Skeletal muscle tissue (tissue), 4 donors: ENCODE results near the gene CYFIP2. TPM values are rescaled to one million over a fixed set of nuclear protein-coding genes. Genes with fewer than 3 reads are reported as not detected.

Experiments used
- H3K27ac ChIP-seq: one replicate; pipeline ENCODE4 v1.7.0; 2013; ENCODE audit warnings: mild to moderate bottlenecking, low read depth, low read length, inconsistent platforms
- H3K27me3 ChIP-seq, 3 donors: one replicate each; pipeline ENCODE4 v1.7.0; 2013; ENCODE audit warnings: low read length in 3 of 3; ENCODE audit not compliant: control insufficient read depth in 3 of 3, insufficient read depth in 3 of 3
- H3K36me3 ChIP-seq, 3 donors: one replicate each; pipeline ENCODE4 v1.7.0; 2013; ENCODE audit warnings: low read length in 3 of 3; ENCODE audit not compliant: control insufficient read depth in 3 of 3, insufficient read depth in 3 of 3
- H3K4me1 ChIP-seq, 3 donors: one replicate each; pipeline ENCODE4 v1.7.0; 2013; ENCODE audit warnings: low read length in 3 of 3, mild to moderate bottlenecking in 3 of 3; ENCODE audit not compliant: control insufficient read depth in 3 of 3, insufficient read depth in 3 of 3
- H3K4me3 ChIP-seq, 3 donors: one replicate each; pipeline ENCODE4 v1.7.0; 2013; ENCODE audit warnings: low read length in 3 of 3
- H3K9ac ChIP-seq, 3 donors: one replicate each; pipeline ENCODE4 v1.7.0; 2013; ENCODE audit warnings: low read length in 3 of 3, mild to moderate bottlenecking in 3 of 3, moderate library complexity in 2 of 3, low read depth in 1 of 3
- H3K9me3 ChIP-seq, 3 donors: one replicate each; pipeline ENCODE4 v1.7.0; 2013; ENCODE audit warnings: low read length in 3 of 3; ENCODE audit not compliant: control insufficient read depth in 3 of 3
- total RNA-seq: library from RNA; depleted of rRNA; stranded (reverse); fragments of >200 nt; gene quantifications from one replicate; pipeline ENCODE4 v1.2.3, GENCODE V29; 2014
- donor health status: Osteomylitis.

Gene CYFIP2
- total RNA-seq, 1 donor from 2014 or later = 7.8 TPM

DNA sequence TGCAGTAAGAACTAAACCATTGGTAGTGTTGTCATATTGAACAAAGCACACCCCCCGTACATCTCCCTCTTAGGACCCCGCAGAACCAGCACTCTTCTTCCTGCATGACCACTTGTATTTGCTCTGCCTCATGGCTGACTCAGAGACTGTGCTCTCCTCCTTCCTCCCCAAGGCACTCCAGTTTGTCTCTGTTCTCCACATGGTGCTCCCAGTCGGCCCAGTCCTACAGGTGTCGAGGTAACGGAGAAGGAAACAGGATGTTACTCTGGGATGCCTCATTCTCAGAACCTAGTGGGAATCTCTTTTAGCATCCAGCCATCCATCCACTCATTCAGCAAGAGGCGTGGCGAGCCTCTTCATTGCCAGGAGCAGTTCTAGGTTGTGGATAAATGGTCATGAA, 97.1 kb downstream of the CYFIP2 start:
- Histone ChIP-seq H3K4me3 (no peak overlapping the region), H3K9ac (no peak overlapping the region), H3K27ac (no peak overlapping the region), H3K9me3 (no peaks in the 10 kb centered on the region), H3K36me3 (peaks cover 0 to 17% (median 0%) of the 10 kb centered on the region in 3 donors), H3K4me1 (no peaks in the 10 kb centered on the region), H3K27me3 (no peaks in the 10 kb centered on the region)

DNA sequence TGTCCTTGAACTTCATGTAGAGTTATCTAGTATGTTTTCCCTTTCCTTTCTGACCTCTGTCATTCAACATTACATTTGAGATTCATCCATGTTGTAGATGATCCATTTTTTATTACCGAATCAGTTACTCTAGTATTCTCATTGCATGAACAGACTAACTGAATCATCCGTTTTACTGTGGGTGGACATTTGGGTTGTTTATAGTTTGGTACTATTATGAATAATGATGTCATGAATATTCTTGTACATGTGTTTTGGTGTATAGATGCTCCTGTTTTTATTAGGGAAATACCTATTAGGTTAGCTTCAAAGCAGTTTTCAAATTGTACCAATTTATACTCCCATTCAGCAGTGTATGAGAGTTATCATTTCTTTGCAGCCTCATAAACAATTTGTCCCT, 99.8 kb downstream of the CYFIP2 start:
- H3K36me3 ChIP-seq = peaks cover 0 to 7% (median 0%) of the 10 kb centered on the region in 3 donors
- H3K27ac ChIP-seq = no peak overlapping the region

DNA sequence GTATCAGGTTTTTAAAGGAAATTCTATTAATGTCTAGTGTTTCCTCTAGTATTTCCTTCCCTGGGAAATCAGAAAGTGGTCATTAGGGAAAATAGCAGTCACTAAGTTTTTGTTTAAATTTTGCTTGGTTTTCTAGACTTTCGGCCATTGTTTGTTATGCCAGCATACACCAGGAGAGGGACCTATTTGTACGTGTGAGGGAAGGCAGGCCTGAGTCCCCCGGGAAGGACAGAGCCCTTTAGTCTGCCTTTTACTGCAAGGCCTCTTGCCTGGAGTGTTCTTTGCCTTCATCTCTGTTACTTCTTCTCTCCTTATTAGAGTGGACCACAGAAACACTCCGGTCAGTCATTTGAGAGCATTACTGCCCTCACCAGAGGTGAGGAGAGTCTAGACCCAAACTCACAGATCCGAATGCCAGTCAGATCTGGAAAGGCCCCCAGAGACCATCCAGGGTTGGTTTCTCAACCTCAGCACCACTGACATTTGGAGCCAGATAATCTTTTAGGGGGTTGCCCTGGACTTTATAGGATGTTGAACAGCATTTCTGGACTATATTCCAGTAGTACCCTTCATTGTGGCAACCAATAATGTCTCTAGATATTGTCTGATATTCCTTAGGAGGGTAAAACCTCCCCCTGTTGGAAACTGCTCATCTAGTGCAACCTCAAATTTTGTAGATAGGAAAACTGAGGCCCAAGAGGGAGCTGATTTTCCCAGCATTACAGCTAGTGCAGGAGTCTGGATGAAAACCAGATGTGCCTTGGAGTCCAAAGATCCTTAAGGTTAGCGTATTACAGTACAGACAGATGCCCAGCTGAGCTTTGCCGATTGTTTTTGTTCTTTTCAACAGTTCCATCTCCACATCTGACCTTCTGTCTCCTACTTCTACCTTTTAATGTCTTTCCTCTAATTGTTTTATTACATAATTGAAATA, 101.1 kb downstream of the CYFIP2 start:
- Histone ChIP-seq H3K9me3 (no peaks in the 10 kb centered on the region), H3K9ac (no peak overlapping the region), H3K27ac (no peak overlapping the region), H3K4me3 (no peak overlapping the region), H3K4me1 (peaks cover 0 to 10% (median 0%) of the 10 kb centered on the region in 3 donors), H3K27me3 (no peaks in the 10 kb centered on the region), H3K36me3 (peaks cover 0 to 7% (median 0%) of the 10 kb centered on the region in 3 donors)

More for the DNA sequence above, 99.8 kb downstream of the CYFIP2 start:
- H3K27me3 ChIP-seq = no peaks in the 10 kb centered on the region
- H3K9me3 ChIP-seq = no peaks in the 10 kb centered on the region
- peaks cover 0 to 4% (median 0%) of the 10 kb centered on the region in 3 donors for H3K4me1 ChIP-seq
- no peak overlapping the region for H3K4me3 ChIP-seq
- no peak overlapping the region for H3K9ac ChIP-seq

DNA sequence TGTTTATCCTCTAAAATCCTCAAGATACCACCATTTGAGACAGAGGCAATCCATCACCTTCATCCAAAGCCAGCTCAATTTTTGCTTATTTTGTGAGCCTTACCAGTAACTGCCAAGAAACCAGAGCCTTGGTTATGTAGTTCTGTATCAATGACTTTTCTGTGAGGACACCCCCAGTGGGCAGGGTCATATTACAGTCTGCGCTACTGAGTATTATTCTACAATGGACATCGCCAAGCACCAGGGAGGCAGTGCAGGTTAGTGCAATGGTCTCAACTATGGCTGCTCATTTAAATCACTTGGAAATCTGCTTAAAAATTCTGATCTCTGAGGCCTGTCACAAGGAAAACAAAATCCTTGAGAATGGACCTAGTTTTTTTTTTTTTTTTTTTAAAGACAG, 103.6 kb downstream of the CYFIP2 start:
- no peak overlapping the region for H3K9ac ChIP-seq
- no peaks in the 10 kb centered on the region for H3K9me3 ChIP-seq
- peaks cover 3 to 16% (median 5%) of the 10 kb centered on the region in 3 donors for H3K4me1 ChIP-seq
- H3K36me3 ChIP-seq = no peaks in the 10 kb centered on the region
- no peak overlapping the region for H3K27ac ChIP-seq
- no peak overlapping the region for H3K4me3 ChIP-seq
- no peaks in the 10 kb centered on the region for H3K27me3 ChIP-seq

DNA sequence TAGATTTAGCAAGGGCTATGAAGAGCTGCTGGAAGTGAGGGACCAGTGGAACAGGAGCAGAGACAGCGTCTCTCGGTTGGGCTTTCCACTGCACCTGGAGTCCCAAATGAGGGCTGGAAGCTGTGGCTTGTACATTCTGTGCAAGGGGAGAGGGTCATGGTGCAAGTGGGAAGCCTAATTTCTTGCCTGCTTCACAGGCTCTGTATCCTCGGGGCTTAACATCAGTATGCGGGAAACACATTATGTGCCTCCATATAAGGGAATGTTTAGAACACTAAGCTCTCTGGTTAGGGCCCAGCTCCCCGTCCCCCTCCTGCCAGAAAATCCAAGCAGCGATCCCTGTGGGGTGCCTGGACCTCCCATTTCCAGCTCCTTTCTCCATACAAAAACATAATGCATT, 105.0 kb downstream of the CYFIP2 start:
- Histone ChIP-seq H3K36me3 (no peaks in the 10 kb centered on the region), H3K9ac (no peak overlapping the region), H3K4me3 (no peak overlapping the region), H3K27ac (no peak overlapping the region), H3K4me1 (peaks cover 3 to 16% (median 5%) of the 10 kb centered on the region in 3 donors), H3K27me3 (no peaks in the 10 kb centered on the region), H3K9me3 (no peaks in the 10 kb centered on the region)

DNA sequence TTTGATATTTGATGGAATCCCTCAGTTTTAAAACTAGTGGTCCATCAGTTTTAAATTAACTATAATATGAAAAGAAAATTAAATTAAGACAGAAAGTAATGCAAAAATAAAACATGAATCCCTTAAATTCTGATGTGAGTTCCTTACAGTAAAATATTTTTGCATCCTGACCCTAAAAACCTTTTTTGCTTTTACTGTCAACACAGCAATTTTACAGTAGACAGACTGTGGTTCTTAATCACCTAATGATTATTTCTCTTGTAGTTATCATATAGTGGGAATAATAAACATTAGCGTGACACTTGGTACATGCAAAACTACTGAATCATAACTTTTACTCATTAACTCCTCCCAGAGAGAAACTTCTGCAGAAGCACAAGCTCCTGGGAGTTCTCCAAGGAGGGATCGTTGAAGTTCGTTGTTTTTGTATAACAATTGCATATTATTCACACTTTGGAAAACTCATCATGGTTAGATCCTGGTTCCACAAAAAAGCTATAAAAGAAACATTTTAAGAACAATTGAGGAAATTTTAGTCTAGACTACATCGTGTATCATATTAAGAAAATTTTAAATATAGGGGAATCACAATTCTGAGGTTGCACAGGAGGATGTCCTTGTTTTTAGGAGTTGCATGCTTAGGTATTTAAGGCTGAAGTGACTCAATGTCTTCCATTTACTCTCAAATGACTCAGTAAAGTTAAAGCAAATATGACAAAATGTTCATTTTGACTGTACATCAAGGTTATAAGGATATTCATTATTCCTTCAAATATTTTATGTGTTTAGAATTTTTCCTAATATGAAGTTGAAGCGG, 105.9 kb downstream of the CYFIP2 start:
- no peaks in the 10 kb centered on the region for H3K36me3 ChIP-seq
- no peak overlapping the region for H3K9ac ChIP-seq
- no peaks in the 10 kb centered on the region for H3K9me3 ChIP-seq
- H3K27me3 ChIP-seq = no peaks in the 10 kb centered on the region
- H3K27ac ChIP-seq = no peak overlapping the region
- peaks cover 3 to 16% (median 5%) of the 10 kb centered on the region in 3 donors for H3K4me1 ChIP-seq
- H3K4me3 ChIP-seq = no peak overlapping the region

DNA sequence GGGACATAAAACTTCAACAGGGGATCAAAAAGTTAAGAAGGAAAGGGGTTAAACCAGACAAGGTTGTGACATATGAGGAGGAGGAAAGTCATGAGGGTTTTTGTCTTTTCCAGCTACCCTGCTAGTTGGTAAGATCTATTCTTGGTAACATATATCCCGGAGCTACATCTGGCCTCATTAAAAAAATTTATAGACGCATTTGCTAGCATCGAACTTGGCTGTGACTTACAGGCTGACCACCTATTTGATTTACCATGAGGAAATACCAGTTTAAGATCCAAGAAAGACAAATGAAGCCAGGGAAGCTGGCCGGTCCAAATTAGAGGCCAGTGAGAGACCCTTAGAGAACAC, 106.5 kb downstream of the CYFIP2 start:
- no peak overlapping the region for H3K4me3 ChIP-seq
- no peaks in the 10 kb centered on the region for H3K36me3 ChIP-seq
- H3K27me3 ChIP-seq = no peaks in the 10 kb centered on the region
- no peaks in the 10 kb centered on the region for H3K9me3 ChIP-seq
- peak overlapping the region; percentile 19 for H3K27ac ChIP-seq
- no peak overlapping the region for H3K9ac ChIP-seq
- peaks cover 3 to 16% (median 5%) of the 10 kb centered on the region in 3 donors for H3K4me1 ChIP-seq

DNA sequence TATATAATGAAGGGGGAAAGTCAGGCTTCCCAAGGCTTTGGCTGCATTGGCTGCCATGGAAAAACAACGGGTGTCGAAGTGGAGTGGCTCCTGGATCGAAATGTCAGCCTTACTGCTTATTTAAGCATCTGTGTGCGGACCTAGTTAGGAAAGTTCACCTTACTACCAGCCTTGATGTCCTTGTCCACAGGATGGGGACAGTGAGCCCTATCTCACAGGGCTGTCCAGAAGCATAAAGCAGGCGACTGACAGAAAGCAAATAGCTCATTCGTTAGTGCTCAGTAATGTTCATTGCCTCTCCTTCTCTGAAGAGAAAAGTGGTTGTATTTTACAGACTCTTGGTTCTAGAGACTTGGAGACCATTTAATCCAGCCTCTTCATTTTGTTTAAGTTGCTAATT, 112.6 kb downstream of the CYFIP2 start:
- Histone ChIP-seq H3K36me3 (no peaks in the 10 kb centered on the region), H3K9ac (no peak overlapping the region), H3K4me3 (no peak overlapping the region), H3K27me3 (no peaks in the 10 kb centered on the region), H3K4me1 (peaks cover 0 to 5% (median 0%) of the 10 kb centered on the region in 3 donors), H3K27ac (no peak overlapping the region), H3K9me3 (no peaks in the 10 kb centered on the region)

DNA sequence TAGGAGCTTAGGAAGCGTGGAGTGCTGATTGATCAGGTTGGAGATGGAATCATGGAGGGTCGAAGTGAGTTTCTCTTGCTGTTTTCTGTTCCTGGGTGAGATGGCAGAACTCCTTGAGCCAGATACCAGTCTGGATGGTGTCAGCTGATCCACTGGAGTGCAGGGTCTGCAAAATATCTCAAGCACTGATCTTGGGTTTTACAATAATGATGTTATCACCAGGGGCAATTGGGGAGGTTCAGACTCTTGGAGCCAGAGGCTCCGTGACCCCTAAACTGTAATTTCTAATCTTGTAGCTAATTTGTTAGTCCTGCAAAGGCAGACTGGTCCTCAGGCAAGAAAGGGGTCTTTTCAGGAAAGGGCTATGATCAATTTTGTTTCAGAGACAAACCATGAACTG, 114.1 kb downstream of the CYFIP2 start:
- Histone ChIP-seq H3K9me3 (no peaks in the 10 kb centered on the region), H3K27ac (no peak overlapping the region), H3K27me3 (no peaks in the 10 kb centered on the region), H3K4me3 (no peak overlapping the region), H3K4me1 (peaks cover 0 to 10% (median 1%) of the 10 kb centered on the region in 3 donors), H3K9ac (no peak overlapping the region), H3K36me3 (no peaks in the 10 kb centered on the region)

DNA sequence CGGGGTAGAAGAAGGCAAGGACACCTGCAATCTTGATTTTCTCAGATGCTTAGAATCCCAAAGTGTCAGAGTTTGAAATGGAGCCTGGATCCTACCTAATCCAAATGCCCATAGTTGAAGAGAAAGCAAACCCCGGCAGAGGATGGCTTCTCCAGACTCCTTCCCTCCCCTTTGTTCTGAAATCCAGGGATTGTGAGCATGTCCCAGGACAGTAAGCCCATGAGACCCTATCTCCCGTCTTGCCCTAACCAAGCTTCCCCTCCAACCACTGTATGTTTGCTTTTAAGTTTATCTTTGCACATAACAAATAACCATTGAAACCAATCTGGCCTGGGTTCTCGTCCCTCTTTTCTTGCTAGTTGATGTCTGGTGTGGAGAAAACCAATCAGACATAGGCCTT, 115.8 kb downstream of the CYFIP2 start:
- Histone ChIP-seq H3K4me3 (no peak overlapping the region), H3K9ac (no peak overlapping the region), H3K27ac (no peak overlapping the region), H3K27me3 (no peaks in the 10 kb centered on the region), H3K4me1 (peaks cover 0 to 12% (median 4%) of the 10 kb centered on the region in 3 donors), H3K9me3 (no peaks in the 10 kb centered on the region), H3K36me3 (no peaks in the 10 kb centered on the region)
